Kidney (tissue), 14 donors: ENCODE measurements around the gene HNF1A. TPM values are rescaled to one million over a fixed set of nuclear protein-coding genes. Genes with fewer than 3 reads are reported as not detected.

ENCODE experiments used
- DNase-seq, 5 donors: peaks; one replicate each; pipeline ENCODE4 v3.0.0-alpha.2; 2013 to 2020
- FAIRE-seq: peaks from 2 replicates; lab custom pipeline; 2012; peaks lifted over from hg19 to GRCh38; lab: Jason Lieb, UNC
- H3K27ac ChIP-seq, 2 donors: one replicate each; pipeline ENCODE4 v1.7.0; 2013; ENCODE audit warnings: low read depth in 2 of 2, low read length in 2 of 2, inconsistent platforms in 1 of 2
- H3K27me3 ChIP-seq: one replicate; pipeline ENCODE4 v1.7.1; 2013; ENCODE audit warnings: low read length, inconsistent platforms; ENCODE audit not compliant: control insufficient read depth, insufficient read depth
- H3K36me3 ChIP-seq, 3 donors: one replicate each; pipeline versions ENCODE4 v1.7.0 to v1.7.1; 2013; ENCODE audit warnings: low read length in 3 of 3, control low read depth in 1 of 3, inconsistent platforms in 1 of 3; ENCODE audit not compliant: insufficient read depth in 3 of 3, control insufficient read depth in 2 of 3
- H3K4me1 ChIP-seq, 3 donors: one replicate each; pipeline versions ENCODE4 v1.7.0 to v1.7.1; 2013; ENCODE audit warnings: low read length in 3 of 3, inconsistent platforms in 1 of 3, low read depth in 1 of 3; ENCODE audit not compliant: control insufficient read depth in 2 of 3, insufficient read depth in 2 of 3
- H3K4me3 ChIP-seq, 3 donors: one replicate each; pipeline versions ENCODE4 v1.7.0 to v1.8.1; 2013; ENCODE audit warnings: low read length in 3 of 3, control low read depth in 1 of 3, inconsistent platforms in 1 of 3
- H3K9ac ChIP-seq, 3 donors: one replicate each; pipeline versions ENCODE4 v1.7.0 to v1.7.1; 2013; ENCODE audit warnings: low read length in 3 of 3, control low read depth in 1 of 3, inconsistent platforms in 1 of 3
- H3K9me3 ChIP-seq, 3 donors: one replicate each; pipeline versions ENCODE4 v1.7.0 to v1.7.1; 2013; ENCODE audit warnings: low read length in 3 of 3, control low read depth in 1 of 3, inconsistent platforms in 1 of 3; ENCODE audit not compliant: control insufficient read depth in 2 of 3, insufficient read depth in 1 of 3
- intact Hi-C: fragments of 100-400 bp; cut with DNase I; formaldehyde crosslinking; loops from one replicate; pipeline ENCODE4 v1.11.1; 2022
- polyA plus RNA-seq: library from polyadenylated mRNA; stranded (reverse); fragments of 350-450 nt; fragmentation: Illumina TruSeq; extraction: RNeasy Lipid Tissue Mini Kit (QIAGEN cat#74804); gene quantifications from one replicate; pipeline ENCODE4 v1.2.3, GENCODE V29; 2014; ENCODE audit warnings: low read depth, low replicate concordance; ENCODE audit not compliant: insufficient read depth
- total RNA-seq: library from RNA; stranded (reverse); fragmentation: NEBNext Ultra II Directional; extraction: Animal tissue kit (Norgen Biotek cat#: 25700); gene quantifications from one replicate; pipeline ENCODE4 v1.2.1, GENCODE V29; 2021
- TF ChIP-seq, protein P1 (sequence below): IDR thresholded peaks from 3 replicates; pipeline ENCODE4 v1.5.1; 2012; ENCODE audit warnings: mild to moderate bottlenecking, moderate library complexity, borderline replicate concordance; ENCODE audit not compliant: insufficient read depth; ENCODE audit errors: extremely low read depth
- donor health status: control.
- donor health status: control.
- donor health status: control.
- donor health status: control.
- donor health status: control.
- donor health status: DM: yes; HTN: yes; CAD: no.
- donor health status: Normal renal cell carcinoma (clear cell type).

HNF1A gene
- total and polyA plus RNA-seq, 2 donors from 2014 or later = 6.7 to 32.4 TPM

DNA sequence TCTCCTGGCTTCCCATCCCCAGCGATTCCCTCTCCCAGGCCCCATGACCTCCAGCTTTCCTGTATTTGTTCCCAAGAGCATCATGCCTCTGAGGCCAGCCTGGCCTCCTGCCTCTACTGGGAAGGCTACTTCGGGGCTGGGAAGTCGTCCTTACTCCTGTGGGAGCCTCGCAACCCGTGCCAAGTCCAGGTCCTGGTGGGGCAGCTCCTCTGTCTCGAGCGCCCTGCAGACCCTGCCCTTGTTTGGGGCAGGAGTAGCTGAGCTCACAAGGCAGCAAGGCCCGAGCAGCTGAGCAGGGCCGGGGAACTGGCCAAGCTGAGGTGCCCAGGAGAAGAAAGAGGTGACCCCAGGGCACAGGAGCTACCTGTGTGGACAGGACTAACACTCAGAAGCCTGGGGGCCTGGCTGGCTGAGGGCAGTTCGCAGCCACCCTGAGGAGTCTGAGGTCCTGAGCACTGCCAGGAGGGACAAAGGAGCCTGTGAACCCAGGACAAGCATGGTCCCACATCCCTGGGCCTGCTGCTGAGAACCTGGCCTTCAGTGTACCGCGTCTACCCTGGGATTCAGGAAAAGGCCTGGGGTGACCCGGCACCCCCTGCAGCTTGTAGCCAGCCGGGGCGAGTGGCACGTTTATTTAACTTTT lies 23.6 kb downstream of the HNF1A start:
- TF ChIP-seq, protein P1, sequence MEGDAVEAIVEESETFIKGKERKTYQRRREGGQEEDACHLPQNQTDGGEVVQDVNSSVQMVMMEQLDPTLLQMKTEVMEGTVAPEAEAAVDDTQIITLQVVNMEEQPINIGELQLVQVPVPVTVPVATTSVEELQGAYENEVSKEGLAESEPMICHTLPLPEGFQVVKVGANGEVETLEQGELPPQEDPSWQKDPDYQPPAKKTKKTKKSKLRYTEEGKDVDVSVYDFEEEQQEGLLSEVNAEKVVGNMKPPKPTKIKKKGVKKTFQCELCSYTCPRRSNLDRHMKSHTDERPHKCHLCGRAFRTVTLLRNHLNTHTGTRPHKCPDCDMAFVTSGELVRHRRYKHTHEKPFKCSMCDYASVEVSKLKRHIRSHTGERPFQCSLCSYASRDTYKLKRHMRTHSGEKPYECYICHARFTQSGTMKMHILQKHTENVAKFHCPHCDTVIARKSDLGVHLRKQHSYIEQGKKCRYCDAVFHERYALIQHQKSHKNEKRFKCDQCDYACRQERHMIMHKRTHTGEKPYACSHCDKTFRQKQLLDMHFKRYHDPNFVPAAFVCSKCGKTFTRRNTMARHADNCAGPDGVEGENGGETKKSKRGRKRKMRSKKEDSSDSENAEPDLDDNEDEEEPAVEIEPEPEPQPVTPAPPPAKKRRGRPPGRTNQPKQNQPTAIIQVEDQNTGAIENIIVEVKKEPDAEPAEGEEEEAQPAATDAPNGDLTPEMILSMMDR = no peak
- peaks cover 0 to 30% (median 0%) of the 10 kb centered on the region in 3 donors for H3K36me3 ChIP-seq
- no peak overlapping the region for H3K4me3 ChIP-seq
- no peak for FAIRE-seq
- no peaks in the 10 kb centered on the region for H3K9me3 ChIP-seq
- H3K27ac ChIP-seq = no peak overlapping the region
- DNase-seq = no peak
- H3K4me1 ChIP-seq = peaks cover 0 to 6% (median 5%) of the 10 kb centered on the region in 3 donors
- no peaks in the 10 kb centered on the region for H3K27me3 ChIP-seq
- no peak overlapping the region for H3K9ac ChIP-seq
- intact Hi-C loops = no loop called here

DNA sequence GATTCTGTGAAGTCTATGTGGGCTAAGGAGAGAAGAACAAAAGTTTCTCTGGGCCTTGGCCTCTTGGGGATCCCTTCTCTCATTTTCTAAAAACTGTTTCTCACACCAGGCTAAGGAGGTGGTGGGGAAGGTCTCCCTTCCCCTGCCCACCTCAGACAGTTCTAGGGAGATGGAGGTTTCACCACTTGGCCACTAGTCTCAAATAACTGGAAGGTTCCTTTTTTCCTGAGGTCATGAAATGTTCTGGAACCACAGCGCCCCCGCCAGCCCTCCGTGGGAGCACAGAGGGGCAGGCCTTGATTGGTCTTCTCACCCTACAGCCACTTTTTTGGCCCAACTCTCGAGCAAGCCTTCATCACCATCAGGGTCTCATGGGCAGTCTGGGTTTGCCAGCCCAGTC lies 25.3 kb downstream of the HNF1A start:
- TF ChIP-seq, protein P1 = no peak
- H3K4me3 ChIP-seq = no peak overlapping the region
- H3K36me3 ChIP-seq = peaks cover 0 to 30% (median 0%) of the 10 kb centered on the region in 3 donors
- H3K27ac ChIP-seq = no peak overlapping the region
- no peaks in the 10 kb centered on the region for H3K27me3 ChIP-seq
- H3K4me1 ChIP-seq = peaks cover 0 to 6% (median 0%) of the 10 kb centered on the region in 3 donors
- H3K9me3 ChIP-seq = no peaks in the 10 kb centered on the region
- no peak overlapping the region for H3K9ac ChIP-seq
- FAIRE-seq = no peak
- intact Hi-C loops = no loop called here
- no peak for DNase-seq

DNA sequence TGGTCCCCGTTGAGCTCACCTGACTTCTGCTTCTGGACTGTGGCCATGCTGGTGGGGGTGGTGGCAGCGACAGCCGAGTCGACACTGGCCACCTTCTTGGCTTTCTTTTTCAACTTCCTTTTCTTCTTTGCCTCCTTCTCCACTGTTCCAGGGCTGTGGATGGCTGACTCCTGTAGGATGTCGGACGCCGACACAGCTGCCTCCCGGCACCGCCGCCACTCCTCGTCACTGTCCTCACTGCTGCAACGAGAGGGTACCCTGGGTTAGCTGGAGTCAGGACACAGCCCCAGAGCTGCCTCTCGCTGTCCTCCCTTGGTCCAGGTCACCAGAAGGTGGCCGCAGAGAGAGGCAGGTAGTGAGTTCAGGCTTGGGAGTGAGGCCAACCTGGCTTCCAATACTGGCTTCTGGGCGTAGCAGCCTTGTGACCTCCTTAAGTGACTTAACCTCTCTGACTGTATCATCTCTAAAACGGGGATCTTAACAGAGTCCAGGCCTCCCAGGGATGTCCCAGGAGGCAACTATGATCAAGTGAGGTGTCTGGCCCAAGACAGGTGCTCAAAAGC lies 26.0 kb downstream of the HNF1A start:
- Histone ChIP-seq H3K27me3 (no peaks in the 10 kb centered on the region), H3K27ac (no peak overlapping the region), H3K4me3 (no peak overlapping the region), H3K36me3 (peaks cover 0 to 30% (median 0%) of the 10 kb centered on the region in 3 donors), H3K9ac (no peak overlapping the region), H3K9me3 (no peaks in the 10 kb centered on the region), H3K4me1 (peaks cover 0 to 6% (median 0%) of the 10 kb centered on the region in 3 donors)
- no peak for DNase-seq
- TF ChIP-seq, protein P1 = no peak
- intact Hi-C loops = no loop called here
- no peak for FAIRE-seq
